DMS153 treated with DMSO at 0.1 percent for 48 hours (cell line): Measurements from ENCODE around the gene KCNK16.
A peak's percentile ranks its signal among the peaks of the same experiment; 100 is the strongest.

Experiments
- DNase-seq: peaks from one replicate; lab custom pipeline; 2025; ENCODE audit not compliant: unreplicated experiment; lab: John Stamatoyannopoulos, UW

KCNK16 gene

DNA sequence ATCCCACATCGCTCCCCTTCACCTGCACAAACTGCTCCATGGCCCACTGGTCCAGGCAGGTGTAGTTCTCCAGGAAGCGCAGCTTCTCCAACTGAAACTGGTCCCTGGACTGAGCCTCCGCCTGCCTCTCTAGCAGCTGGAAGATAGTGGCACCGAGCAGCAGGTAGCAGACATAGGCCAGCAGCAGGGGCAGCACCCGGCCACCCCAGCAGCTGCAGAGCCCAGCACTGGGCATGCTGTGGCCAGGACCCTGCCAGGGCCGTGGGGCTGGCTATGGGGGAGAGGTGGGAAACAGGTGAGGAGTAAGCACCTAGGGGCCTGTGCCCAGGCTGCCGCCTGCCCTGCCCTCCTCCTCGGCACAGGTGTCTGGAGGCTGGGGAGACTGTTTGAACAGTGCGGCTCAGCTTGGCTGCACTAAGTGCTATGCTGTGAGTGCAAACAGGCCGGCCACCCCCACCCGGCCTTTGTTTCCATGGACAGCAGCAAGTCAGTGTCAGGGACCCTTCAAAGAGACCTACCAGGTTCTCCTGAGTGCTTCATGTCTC is at the start of gene KCNK16:
Gene KCNK16, minus strand, starts transcription at position 397 of the 545 bp plus-strand sequence. Its CDS starts 162 bp downstream, at position 235.
- no peak for DNase-seq

DNA sequence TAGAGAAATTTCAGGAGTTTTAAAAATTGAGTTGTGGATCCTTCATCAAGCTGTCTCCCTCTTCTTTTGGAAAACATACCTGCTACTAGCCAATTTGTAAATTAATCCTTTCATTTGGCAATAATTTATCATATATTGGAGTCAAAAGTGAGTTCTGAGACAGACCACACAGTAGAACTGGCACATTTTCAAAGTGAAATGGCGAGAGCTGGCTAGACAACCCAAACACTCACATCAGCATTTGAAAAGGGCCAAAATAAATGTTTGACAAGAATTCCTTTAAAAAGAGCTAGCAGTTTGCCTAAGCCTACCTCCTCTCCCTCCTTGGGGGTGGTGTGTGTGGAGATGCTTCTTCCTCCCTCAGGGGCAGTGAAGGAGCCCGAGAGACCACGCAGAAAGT is 47.9 kb upstream of the KCNK16 start:
- DNase-seq = no peak

DNA sequence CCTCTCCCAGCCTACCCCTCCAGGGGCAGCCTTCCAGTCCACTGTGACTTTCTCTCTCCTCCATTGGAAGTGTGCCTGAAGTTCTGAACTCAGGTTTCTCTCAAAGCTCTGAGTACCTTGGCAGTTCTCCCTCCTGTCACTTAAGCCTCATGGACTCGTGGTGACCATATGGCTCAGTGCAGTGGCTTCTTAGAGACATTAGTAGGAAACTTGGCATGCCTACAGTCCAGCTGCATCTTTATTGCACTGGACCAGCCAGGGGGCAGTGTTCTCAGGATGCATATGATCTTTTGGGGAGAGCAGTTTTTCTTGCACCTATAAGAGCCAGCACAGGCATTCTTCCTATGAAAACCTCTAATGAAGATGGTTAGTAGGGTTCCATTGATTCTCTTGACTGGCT is 47.5 kb upstream of the KCNK16 start:
- DNase-seq = no peak

DNA sequence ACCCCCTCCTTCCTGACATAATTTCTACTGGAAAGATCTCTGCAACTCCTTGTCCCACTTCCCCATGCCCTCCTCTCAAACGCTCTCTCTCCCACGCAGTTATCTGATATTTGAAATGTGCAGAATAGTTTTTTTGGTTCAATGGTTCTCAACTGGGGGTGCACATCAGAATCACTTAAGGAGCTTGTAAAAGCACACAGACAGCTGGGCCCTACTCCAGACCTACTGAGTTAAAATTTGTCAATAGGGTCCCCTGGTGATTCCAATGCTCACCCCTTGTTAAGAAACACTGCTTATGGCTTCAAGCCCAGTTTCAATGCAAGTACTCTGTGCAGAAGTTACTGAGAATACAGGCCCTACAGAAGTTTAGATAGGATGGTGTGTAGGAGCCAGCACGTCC is 45.2 kb upstream of the KCNK16 start:
- no peak for DNase-seq

DNA sequence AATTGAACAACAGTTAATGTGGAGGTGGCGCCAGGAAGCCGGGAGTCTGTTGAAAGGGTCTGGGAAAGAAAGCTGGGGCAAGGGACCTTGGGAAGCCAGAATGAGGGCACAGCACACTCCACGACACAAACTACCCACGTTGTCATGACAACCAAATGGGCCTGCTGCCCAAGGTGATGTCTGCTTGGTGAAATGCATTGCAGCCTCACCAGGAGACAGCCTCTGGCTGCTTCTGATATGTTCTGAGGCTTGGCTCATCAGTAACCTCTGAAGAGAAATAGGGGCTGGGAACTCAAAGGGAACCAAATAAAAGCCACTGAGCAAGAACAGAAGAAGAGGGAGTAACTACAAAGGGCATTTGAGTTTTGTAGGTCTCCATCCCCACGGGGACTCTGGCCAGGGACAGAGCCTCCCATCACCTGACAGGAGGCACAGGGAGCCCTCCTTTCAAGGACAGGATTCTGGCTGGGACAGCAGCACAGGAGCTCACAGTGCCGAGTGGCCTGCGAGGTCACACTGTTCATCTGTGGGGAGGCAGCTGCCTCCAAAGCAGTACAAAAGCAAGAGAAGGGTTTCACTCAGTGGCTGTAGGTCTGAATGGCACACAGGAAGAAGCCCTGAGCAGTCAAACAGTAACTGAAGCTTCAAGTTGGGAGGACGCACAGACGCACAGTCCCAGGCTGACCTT is 44.6 kb upstream of the KCNK16 start:
- DNase-seq = no peak

DNA sequence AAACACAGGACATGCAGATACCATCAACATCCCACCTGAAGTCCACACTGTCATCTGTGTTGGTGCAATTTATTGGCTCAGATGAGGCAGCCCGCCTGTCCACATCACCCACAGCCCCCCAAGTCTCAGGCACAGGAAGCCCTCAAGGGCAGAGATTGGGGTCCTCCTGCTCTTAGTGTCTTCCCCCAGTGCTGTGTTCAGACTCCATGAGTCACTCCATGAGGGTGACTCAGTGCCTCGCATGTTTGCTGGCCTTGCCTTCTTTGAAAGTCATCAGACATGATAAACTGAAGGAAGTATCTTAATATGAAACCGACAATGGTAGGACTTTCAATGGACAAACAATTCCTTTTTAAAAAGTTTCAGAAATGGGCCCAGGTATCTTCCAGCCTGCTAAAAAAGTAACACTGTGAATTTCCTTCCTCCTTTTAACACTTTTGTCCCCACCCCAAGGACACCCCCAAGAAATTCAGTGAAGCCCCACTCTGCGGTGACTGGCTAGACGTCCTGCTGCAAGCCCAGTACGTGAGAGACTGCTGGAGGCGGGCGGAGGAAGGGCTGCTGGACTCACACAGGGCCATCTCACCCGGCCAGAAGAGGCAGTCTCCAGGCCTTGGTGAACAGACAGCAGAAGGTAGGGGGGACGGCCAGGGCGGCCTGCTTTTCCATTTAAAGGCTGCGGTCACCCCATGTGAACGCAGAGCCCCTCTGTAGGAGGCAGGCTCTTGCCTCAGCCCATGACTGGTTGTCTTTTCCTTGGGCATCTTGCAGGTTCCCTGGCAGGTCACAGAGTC is 43.0 kb upstream of the KCNK16 start:
- DNase-seq = no peak

DNA sequence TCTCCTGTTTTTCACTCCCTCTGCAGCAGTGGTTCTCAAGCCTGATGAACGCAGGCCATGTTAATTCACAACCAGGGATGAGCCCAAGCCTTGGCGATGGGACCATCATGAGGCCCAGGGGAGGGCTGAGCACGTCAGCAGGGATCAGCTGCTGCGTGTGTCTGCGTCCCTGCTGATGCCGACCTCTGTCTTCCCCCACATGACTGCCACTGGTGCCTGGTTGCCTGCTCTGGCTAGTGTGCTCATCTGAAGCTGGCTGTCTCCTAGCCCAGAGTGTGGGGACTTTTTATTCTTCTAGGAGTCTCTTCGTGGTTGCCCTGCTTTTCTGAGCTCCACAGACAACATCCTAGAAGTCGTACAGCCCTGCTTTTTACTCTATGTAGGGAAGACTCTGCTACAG is 40.8 kb upstream of the KCNK16 start:
- no peak for DNase-seq

DNA sequence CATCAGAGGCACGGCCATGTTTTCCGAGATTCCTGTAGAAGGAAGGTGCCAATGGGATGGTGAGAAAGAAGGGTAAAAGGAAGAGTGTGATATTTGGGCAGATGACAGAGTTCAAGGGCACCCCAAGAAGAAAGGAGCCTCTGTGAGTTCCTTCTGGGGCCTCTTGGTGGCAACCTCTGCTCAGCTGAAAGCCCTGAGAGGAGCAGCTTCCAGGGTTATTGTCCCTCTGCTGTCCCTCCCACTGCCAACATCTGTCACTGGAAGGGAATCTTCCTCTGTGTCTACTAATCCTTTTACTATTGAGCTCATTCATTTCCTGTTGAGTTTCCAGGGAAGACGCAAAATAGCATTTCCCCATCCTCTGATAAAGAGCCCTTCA is 40.0 kb upstream of the KCNK16 start:
- DNase-seq = no peak

DNA sequence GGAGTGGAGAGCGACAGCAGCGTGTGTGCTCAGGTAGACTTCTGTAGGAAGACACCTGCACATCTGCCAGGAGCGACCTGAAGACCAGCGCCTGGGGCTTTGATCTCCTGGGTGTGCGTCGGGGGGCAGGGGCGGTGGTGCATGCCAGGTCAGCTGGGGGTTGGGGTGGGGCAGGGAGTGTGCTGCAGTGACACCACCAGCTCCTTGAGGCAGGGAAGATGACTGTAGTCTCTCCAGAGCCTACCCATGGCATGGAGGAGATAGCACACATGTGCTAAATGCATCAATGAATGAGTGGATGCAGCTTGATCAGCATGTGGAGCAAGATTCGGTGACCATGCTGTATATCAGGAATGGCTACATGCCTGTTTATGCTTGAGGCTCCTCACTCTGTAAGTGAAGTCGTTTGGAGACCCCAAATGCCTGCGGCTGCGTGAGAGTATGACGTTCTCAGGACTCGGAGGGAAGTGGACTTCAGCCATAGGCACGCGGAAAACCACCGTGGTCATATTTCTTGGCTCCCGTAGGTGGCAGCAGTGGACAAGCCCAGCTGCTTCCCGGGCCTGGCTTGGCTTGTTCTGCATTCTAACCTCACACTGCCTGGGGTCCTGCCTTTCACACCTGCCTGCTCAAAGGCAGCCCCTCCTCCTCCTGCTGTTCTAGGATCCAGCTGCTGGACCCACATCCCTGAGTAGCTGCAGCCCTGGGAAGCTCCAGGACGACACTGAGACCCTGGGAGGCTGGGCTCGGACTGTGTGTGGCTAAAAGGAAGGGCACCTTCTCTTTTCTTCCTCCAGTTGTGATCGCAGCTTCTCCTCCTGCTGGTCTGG is 39.4 kb upstream of the KCNK16 start:
- peak; percentile 52 for DNase-seq

DNA sequence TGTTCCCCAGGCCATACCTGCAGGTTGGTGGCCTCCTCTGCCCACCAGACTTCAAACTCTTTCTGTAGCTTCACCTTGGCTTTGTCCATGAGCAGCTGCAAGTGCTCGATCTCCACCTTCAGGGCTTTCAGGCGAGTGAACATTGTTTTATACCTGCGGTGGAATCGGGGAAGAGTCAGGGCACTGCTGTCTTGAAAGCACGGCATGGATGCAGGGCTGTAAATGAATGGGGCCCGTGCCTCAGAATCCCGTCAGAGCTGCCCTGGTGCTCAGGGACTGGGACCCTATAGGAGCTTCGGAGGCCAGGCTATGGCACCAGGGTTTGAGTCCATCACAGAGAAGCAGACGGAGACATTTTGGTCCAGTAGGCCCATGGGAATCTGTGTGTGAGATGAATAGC is 37.9 kb upstream of the KCNK16 start:
- DNase-seq = no peak

DNA sequence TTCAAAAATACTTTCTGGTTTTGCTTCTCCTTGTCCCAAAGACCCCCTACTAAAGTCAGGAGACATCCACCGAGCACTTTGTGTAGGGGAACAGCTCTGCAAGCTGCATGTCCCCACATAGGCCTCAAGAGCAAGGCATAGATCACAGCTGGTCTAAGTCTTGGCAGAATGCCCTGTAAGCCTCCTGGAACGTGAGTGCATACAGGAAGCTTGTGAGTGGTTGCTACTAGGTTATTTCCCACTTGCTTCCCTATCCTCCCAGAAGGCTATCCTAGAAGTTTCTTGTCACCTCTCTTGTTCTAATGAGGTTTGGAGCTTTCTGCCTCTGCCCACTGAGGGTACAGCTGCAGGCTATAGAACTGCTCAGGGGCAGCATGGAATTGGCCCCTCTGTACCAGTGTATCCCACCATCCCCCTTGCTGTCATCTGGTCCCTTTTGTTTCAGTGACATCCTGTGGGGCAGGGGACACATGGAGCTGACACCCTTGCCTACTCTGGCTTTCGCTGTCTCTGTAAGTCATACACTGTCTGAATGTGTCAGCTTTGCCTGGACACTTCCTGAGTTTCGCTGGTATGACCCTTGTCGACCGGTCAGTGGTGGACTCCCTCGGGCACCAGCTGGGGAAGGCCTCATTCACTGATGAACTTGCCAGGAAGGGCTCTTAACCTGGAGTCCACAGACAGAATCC is 35.6 kb upstream of the KCNK16 start:
- DNase-seq = peak; percentile 68

DNA sequence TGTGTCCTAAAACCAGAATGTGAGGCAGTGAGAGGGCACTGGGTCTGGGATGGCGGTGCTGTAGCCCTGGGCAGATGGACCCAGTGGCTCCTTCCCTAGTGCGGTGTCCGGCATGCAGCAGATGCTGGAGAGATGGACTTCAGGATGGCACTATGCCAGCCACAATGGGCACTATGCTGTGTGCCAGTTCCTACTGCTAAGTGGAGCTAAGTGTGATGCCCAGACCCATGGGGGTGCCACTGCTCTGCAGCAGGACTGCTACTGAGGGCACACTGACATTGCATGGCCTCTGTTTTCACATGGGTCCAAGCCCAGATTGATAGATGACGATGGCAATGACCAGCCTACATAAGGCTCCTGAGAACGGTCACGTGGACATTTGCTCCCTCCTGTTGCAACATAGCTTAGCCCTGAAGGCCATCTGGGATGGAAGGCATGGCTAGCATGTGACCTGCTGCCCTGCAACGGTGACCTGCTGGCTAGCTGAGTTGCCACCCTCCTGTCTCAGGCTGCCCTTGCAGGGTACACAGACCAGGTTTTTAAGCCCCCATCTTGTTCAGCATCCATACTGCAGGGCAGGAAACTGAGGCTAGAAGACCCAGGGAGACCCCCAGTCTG is 31.3 kb upstream of the KCNK16 start:
- DNase-seq = no peak

DNA sequence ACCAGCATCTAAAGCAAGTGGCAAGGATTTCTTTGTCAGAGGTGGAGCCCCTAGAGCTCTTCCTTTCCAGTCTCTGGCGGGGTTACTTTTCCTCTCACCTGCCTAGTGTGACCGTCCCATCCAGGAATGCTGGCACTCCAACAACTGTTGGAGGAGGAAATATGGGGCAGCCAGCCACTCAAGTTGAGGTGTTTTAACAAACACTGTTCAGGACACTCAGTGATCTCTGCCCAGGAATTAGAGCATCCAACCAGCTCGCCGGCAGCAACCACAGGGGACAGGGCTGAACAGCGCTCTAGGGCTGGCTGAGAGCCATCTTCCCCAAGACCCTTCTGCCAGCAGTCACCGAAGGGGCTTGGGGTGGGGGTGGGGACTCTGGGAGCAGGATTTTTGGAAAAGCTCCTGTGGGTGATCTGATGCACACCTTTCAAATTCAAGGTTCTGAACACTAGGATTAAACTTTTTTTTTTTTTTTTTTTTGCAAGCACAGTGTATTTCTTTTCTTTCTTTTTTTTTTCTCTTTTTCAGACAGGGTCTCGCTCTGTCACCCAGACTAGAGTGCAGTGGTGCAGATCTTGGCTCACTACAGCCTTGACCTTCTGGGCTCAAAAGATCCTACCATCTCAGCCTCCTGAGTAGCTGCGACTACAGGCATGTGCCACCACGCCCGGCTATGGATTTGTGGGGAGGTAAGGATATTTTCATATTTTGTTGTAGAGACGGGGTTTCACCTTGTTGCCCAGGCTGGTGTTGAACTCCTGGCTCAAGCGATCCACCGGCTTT is 28.4 kb upstream of the KCNK16 start:
- DNase-seq = no peak

DNA sequence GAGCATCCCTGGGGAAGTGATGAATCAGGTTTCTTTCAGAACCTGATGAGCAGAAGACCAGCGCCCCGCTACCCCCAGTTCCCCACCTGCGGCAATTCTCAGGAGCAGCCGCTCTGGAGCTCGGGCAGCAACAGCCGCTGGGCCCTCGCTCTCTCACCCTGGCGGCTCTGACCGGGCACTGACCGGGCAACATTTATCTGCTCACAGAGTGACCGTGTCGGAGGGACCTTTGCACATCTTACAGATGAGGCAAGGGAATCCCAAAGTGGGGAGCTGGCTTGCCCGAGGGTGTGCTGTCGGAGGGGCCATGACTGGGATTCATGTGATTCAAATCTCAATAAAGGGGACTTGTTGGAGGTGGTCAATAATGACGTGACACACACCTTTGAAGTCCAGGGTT is 26.2 kb upstream of the KCNK16 start:
- DNase-seq = no peak

DNA sequence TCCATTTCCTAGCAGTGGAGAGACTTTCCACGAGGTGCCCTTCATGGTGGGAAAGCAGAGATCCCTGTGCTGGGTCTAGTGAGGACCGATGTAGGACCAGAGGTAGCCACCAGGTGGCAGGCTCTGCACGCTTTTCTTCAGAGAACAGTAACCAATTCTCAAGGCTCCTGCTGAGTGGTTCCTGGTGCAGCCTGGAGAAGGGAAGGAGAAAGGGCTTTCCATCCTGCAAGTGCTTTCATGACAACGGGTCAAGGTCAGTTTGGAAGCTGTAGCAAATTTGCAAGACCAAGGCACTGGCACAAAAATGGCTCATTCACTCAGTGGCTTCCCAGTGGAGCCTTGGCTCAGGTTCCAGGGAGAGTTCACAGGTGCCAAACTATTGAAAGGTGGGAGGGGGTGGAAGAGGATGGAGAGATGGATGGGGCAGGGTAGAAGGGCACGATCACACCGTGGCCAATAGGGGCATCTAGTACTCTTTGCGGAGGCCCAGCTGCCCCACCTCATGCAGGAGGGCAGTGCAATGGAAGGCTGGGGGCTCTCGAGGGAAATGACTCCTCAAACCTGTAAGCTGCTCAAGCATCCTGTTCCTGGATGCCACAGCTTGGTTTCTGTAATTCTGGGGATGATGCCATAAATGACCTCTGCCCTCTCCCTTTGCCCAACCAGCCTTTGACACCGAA is 25.5 kb upstream of the KCNK16 start:
- peak; percentile 27 for DNase-seq

DNA sequence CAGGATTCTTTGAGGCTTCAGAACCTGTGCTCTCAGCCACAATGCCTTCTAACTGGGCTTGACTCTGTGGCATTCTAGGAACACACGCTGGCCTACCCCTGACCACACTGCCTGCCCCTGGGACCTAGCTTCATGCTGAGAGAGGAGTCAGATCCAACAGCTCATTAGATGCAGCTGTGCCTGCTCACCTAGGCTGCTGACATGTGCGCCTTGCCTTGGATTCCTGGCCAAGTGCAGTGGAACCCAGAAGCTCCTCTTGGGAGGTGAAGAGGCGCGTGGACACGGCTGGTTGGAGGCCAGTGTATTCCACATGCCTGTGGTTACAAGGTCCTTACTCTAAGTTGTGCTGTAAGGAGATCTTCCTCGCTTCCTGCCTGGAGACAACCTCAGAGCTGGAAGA is 24.7 kb upstream of the KCNK16 start:
- DNase-seq = no peak

DNA sequence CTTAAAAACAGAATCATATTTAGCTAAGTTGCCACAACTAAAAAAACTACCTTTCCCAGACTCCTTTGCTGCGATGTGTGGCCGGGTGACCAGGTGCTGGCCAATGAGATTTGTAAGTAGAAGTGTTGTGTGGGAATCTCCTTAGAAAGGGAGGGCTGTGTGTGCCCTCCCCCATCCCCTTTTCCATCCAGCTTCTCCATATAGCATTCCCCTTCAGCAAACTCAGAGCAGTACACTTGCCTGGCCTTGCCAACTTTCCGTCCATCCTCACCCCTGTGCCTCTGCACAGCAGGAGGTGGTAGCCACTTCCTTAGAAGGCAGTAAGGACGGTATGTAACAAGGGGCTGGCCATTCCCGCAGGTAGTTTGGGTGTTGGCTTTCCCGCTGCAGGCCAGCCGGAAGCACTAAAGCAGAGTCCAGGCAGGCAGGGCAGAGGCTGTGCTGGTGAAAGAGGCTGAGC is 22.3 kb upstream of the KCNK16 start:
- DNase-seq = no peak

DNA sequence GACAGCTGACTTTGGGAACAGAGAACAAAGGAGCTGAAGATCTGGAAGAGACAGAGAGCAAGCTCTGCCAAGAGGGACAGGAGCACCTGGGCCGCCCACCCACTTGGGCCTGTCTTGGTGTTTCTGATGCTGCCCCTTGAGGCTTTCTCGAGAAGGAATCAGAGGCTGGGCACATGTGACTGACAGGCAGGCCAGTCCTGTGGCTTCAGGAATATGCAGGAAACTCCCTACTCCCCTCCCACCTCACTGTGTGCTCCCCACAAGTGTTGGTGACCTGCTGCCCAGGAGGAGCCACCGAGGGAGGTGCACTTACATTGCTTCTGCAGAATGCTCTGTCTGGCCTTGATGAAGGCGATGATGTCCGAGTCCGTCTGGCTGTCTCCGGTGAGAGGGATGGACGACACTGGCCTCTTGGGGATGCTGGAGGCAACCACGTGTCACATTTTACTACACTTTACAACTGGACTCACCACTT is 20.9 kb upstream of the KCNK16 start:
- DNase-seq = no peak
